IMR-90 (cell line): Measurements from ENCODE around the gene MYBPHL. TPM values are rescaled to one million over a fixed set of nuclear protein-coding genes. Genes with fewer than 3 reads are reported as not detected.

Source experiments
- ATAC-seq: fragments of 200-7000 bp; cut with Tn5 transposase; 2 replicates; pipeline ENCODE4 v1.9.1; 2020; ENCODE audit warnings: low read depth, mild to moderate bottlenecking, moderate library complexity
- BruUV-seq: library from RNA; stranded (reverse); fragments of 400-500 nt; replicated peaks from 2 replicates; lab custom pipeline; 2021; lab: Mats Ljungman, UMichigan
- CTCF ChIA-PET: fragments of 300-600 bp; formaldehyde crosslinking; extraction: SDS; loops from one replicate; lab custom pipeline; 2021; ENCODE audit warnings: antibody characterized with exemption; lab: Yijun Ruan, JAX
- POLR2A ChIA-PET: fragments of 300-600 bp; sonication (Branson Sonifier 250); formaldehyde crosslinking; loops from one replicate; lab custom pipeline; 2022; ENCODE audit warnings: antibody characterized with exemption; ENCODE audit not compliant: unreplicated experiment; lab: Charles Lee
- DNase-seq: peaks from one replicate; pipeline ENCODE4 v3.0.0; 2013
- H2AFZ ChIP-seq: replicated peaks from 2 replicates; pipeline ENCODE3; 2013; ENCODE audit warnings: low read length, mild to moderate bottlenecking; ENCODE audit not compliant: poor library complexity
- H2AK5ac ChIP-seq: 2 replicates; pipeline ENCODE4 v1.6.1; 2013; ENCODE audit warnings: low read depth, low read length, inconsistent platforms
- H2AK9ac ChIP-seq: replicated peaks from 2 replicates; pipeline ENCODE3; 2013; ENCODE audit warnings: mild to moderate bottlenecking, low read depth, low read length, moderate library complexity; ENCODE audit not compliant: poor library complexity
- H2BK120ac ChIP-seq: 2 replicates; pipeline ENCODE4 v1.6.1; 2013; ENCODE audit warnings: low read depth, low read length, inconsistent platforms
- H2BK15ac ChIP-seq: 3 replicates; pipeline ENCODE4 v1.6.1; 2013; ENCODE audit warnings: low read depth, low read length, inconsistent platforms
- H2BK20ac ChIP-seq: 2 replicates; pipeline ENCODE4 v1.6.1; 2013; ENCODE audit warnings: low read depth, mild to moderate bottlenecking, inconsistent platforms, low read length, moderate library complexity
- H2BK5ac ChIP-seq: 2 replicates; pipeline ENCODE4 v1.6.1; 2013; ENCODE audit warnings: mild to moderate bottlenecking, low read depth, low read length, inconsistent platforms; ENCODE audit not compliant: poor library complexity, severe bottlenecking
- H3K14ac ChIP-seq: replicated peaks from 2 replicates; pipeline ENCODE4 v1.6.1; 2013; ENCODE audit warnings: low read depth, low read length, inconsistent platforms
- H3K18ac ChIP-seq: 2 replicates; pipeline ENCODE4 v1.6.1; 2013; ENCODE audit warnings: low read depth, low read length, control low read depth
- H3K23ac ChIP-seq: 2 replicates; pipeline ENCODE4 v1.6.1; 2013; ENCODE audit warnings: low read depth, low read length, inconsistent platforms
- H3K27ac ChIP-seq: 2 replicates; pipeline ENCODE4 v1.5.1; 2013; ENCODE audit warnings: mild to moderate bottlenecking, control low read depth, low read length; ENCODE audit not compliant: insufficient read depth
- H3K27me3 ChIP-seq: 2 replicates; pipeline ENCODE4 v1.6.1; 2013; ENCODE audit warnings: low read length; ENCODE audit not compliant: control insufficient read depth, insufficient read depth
- H3K36me3 ChIP-seq: 2 replicates; pipeline ENCODE4 v1.6.1; 2013; ENCODE audit warnings: low read length, mixed read lengths; ENCODE audit not compliant: control insufficient read depth, insufficient read depth
- H3K4ac ChIP-seq: 2 replicates; pipeline ENCODE4 v1.6.1; 2013; ENCODE audit warnings: low read depth, low read length, inconsistent platforms
- H3K4me1 ChIP-seq: 2 replicates; pipeline ENCODE4 v1.6.1; 2013; ENCODE audit warnings: low read length, mixed read lengths; ENCODE audit not compliant: control insufficient read depth, insufficient read depth
- H3K4me2 ChIP-seq: 2 replicates; pipeline ENCODE4 v1.6.1; 2013; ENCODE audit warnings: low read depth, mild to moderate bottlenecking, control low read depth, low read length, moderate library complexity
- H3K4me3 ChIP-seq: 2 replicates; pipeline ENCODE4 v1.5.1; 2013; ENCODE audit warnings: low read depth, mild to moderate bottlenecking, control low read depth, low read length, moderate library complexity; ENCODE audit not compliant: insufficient read depth
- H3K56ac ChIP-seq: 2 replicates; pipeline ENCODE4 v1.6.1; 2013; ENCODE audit warnings: low read length, inconsistent platforms; ENCODE audit not compliant: insufficient read depth; ENCODE audit errors: extremely low read depth
- H3K79me1 ChIP-seq, 2 experiments: 2 replicates each; pipeline ENCODE4 v1.6.1; 2013; ENCODE audit warnings: low read length in 2 of 2, inconsistent platforms in 1 of 2, low read depth in 1 of 2
- H3K9ac ChIP-seq: 2 replicates; pipeline ENCODE4 v1.6.1; 2013; ENCODE audit warnings: low read depth, low read length, control low read depth
- H3K9me1 ChIP-seq: 2 replicates; pipeline ENCODE4 v1.6.1; 2013; ENCODE audit warnings: low read length, inconsistent platforms; ENCODE audit not compliant: insufficient read depth
- H3K9me3 ChIP-seq: 2 replicates; pipeline ENCODE4 v1.6.1; 2013; ENCODE audit warnings: low read length; ENCODE audit not compliant: control insufficient read depth, insufficient read depth
- H4K20me1 ChIP-seq: 2 replicates; pipeline ENCODE4 v1.6.1; 2013; ENCODE audit warnings: low read length, inconsistent platforms; ENCODE audit not compliant: insufficient read depth
- H4K5ac ChIP-seq: 2 replicates; pipeline ENCODE4 v1.6.1; 2013; ENCODE audit warnings: mild to moderate bottlenecking, low read depth, low read length, control low read depth
- H4K8ac ChIP-seq, 2 experiments: 2 replicates each; pipeline ENCODE4 v1.6.1; 2013; ENCODE audit warnings: low read depth in 2 of 2, low read length in 2 of 2, control low read depth in 1 of 2, inconsistent platforms in 1 of 2
- H4K91ac ChIP-seq: 2 replicates; pipeline ENCODE4 v1.6.1; 2013; ENCODE audit warnings: low read depth, low read length, inconsistent platforms; ENCODE audit not compliant: insufficient read depth
- BHLHE40 ChIP-seq: fragments of 150-350 bp; IDR thresholded peaks from 2 replicates; pipeline ENCODE4 v1.6.1; 2016; ENCODE audit warnings: mild to moderate bottlenecking, low read depth, low read length
- CEBPB ChIP-seq: IDR thresholded peaks from 2 replicates; pipeline ENCODE4 v1.6.1; 2012; ENCODE audit warnings: low read depth, low read length, improper control_type of control experiment
- CHD1 ChIP-seq: IDR thresholded peaks from 2 replicates; pipeline ENCODE4 v1.6.1; 2012; ENCODE audit warnings: low read depth, low read length, improper control_type of control experiment
- CTCF ChIP-seq: conservative IDR thresholded peaks from 2 replicates; pipeline ENCODE4 v1.5.1; 2012; ENCODE audit warnings: mild to moderate bottlenecking, low read depth, low read length, improper control_type of control experiment
- FOS ChIP-seq: fragments of 150-350 bp; IDR thresholded peaks from 2 replicates; pipeline ENCODE4 v1.6.1; 2016; ENCODE audit warnings: low read depth, low read length
- MAFK ChIP-seq: IDR thresholded peaks from 2 replicates; pipeline ENCODE4 v1.6.1; 2012; ENCODE audit warnings: low read depth, low read length, improper control_type of control experiment
- MAZ ChIP-seq: IDR thresholded peaks from 2 replicates; pipeline ENCODE4 v1.6.1; 2012; ENCODE audit warnings: low read depth, mild to moderate bottlenecking, low read length, improper control_type of control experiment, moderate library complexity, borderline replicate concordance
- MXI1 ChIP-seq: IDR thresholded peaks from 2 replicates; pipeline ENCODE4 v1.6.1; 2012; ENCODE audit warnings: low read depth, mild to moderate bottlenecking, low read length, moderate library complexity, borderline replicate concordance
- NFE2L2 ChIP-seq: fragments of 150-350 bp; IDR thresholded peaks from 2 replicates; pipeline ENCODE4 v1.6.1; 2016; ENCODE audit warnings: low read depth, mild to moderate bottlenecking, low read length
- POLR2A ChIP-seq: IDR thresholded peaks from 2 replicates; pipeline ENCODE4 v1.6.1; 2012; ENCODE audit warnings: mild to moderate bottlenecking, low read depth, low read length
- RAD21 ChIP-seq: IDR thresholded peaks from 2 replicates; pipeline ENCODE4 v1.6.1; 2012; ENCODE audit warnings: low read length, improper control_type of control experiment
- RCOR1 ChIP-seq: IDR thresholded peaks from 2 replicates; pipeline ENCODE4 v1.6.1; 2012; ENCODE audit warnings: mild to moderate bottlenecking, low read length, improper control_type of control experiment; ENCODE audit not compliant: insufficient replicate concordance
- RFX5 ChIP-seq: IDR thresholded peaks from 2 replicates; pipeline ENCODE4 v1.8.0; 2012; ENCODE audit warnings: low read depth, mild to moderate bottlenecking, low read length, moderate library complexity
- SMC3 ChIP-seq: fragments of 150-350 bp; IDR thresholded peaks from 2 replicates; pipeline ENCODE4 v1.6.1; 2016; ENCODE audit warnings: low read depth, mild to moderate bottlenecking, antibody characterized with exemption, low read length, moderate library complexity
- WGBS, 2 experiments: methylation state at CpG; one replicate each; pipeline versions ENCODE4 v1.1.5 to v1.1.7; 2013; ENCODE audit warnings: missing lambda C conversion rate in 2 of 2; ENCODE audit not compliant: insufficient read length in 1 of 2; ENCODE audit errors: extremely low coverage in 2 of 2; 5-methylcytosine and 5-hydroxymethylcytosine counted together
- dilution Hi-C: fragments of 300-500 bp; cut with HindIII; formaldehyde crosslinking; loops from one replicate; pipeline ENCODE4 v1.14.3; 2018; ENCODE audit warnings: low sequenced_read_pairs; ENCODE audit not compliant: unreplicated experiment
- in situ Hi-C: fragments of 300-500 bp; cut with MboI; formaldehyde crosslinking; loops from 3 replicates; pipeline ENCODE4 v1.14.3; 2019; ENCODE audit warnings: low sequenced_read_pairs, inconsistent platforms, mixed read lengths
- intact Hi-C: fragments of 100-400 bp; cut with micrococcal nuclease; formaldehyde crosslinking; loops from 2 replicates; pipeline ENCODE4 v1.10.0; 2022
- polyA plus RNA-seq, 3 experiments: library from polyadenylated mRNA; depleted of rRNA; stranded (reverse); fragments of >200 nt; gene quantifications; 2 replicates each; pipeline ENCODE4 v1.2.3, GENCODE V29; 2012; ENCODE audit warnings: low replicate concordance in 1 of 3
- total RNA-seq: library from RNA; depleted of rRNA; stranded (reverse); fragments of >200 nt; gene quantifications from 2 replicates; pipeline ENCODE4 v1.2.3, GENCODE V29; 2012
- TF ChIP-seq, protein P1 (sequence below): fragments of 150-350 bp; IDR thresholded peaks from 2 replicates; pipeline ENCODE4 v1.6.1; 2017; ENCODE audit warnings: mild to moderate bottlenecking, antibody characterized with exemption, low read length, low read depth
- TF ChIP-seq, protein P2 (sequence below): fragments of 150-350 bp; IDR thresholded peaks from 2 replicates; pipeline ENCODE4 v1.6.1; 2016; ENCODE audit warnings: low read depth, mild to moderate bottlenecking, low read length, moderate library complexity, borderline replicate concordance

The MYBPHL gene
- total and polyA plus RNA-seq, 2 of the 4 experiments (the other 2 are of a cell fraction), result 0.07 TPM; not detected in 1

- H3K9me1 ChIP-seq, result no peaks in the 10 kb centered on the region; the same call in 1 of the 2 replicates
- ChIA-PET POLR2A (no interaction called here), CTCF (interaction anchor here (0.9 to 1.6 kb wide), 2 partner anchors 136 to 138 kb away, joined by 3 to 4 read pairs; no protein-coding TSS in a partner anchor)
- no peak overlapping the region for H3K56ac ChIP-seq
- intact Hi-C loops (loop anchor here (5.0 kb wide), 1 partner anchor 271 kb away; no protein-coding TSS in a partner anchor), dilution Hi-C loops (no loop called here), in situ Hi-C loops (loop anchor here (10.0 kb wide), 1 partner anchor 274 kb away; the partner anchor contains the start of gene GPR61)
- H3K4me1 ChIP-seq, result no peaks in the 10 kb centered on the region
- ATAC-seq (no peak), DNase-seq (no peak)
- H3K79me1 ChIP-seq, result no peaks in the 10 kb centered on the region
- H3K23ac ChIP-seq, result no peak overlapping the region
- H3K27me3 ChIP-seq, result no peaks in the 10 kb centered on the region
- H3K36me3 ChIP-seq, result no peaks in the 10 kb centered on the region
- no peaks in the 10 kb centered on the region for H4K20me1 ChIP-seq
- H3K4me3 ChIP-seq, result no peak overlapping the region
- no peak overlapping the region for H2AK9ac ChIP-seq
- no peak overlapping the region for H3K14ac ChIP-seq
- H2BK120ac ChIP-seq, result no peak overlapping the region
- no peak overlapping the region for H3K18ac ChIP-seq
- H4K91ac ChIP-seq, result no peak overlapping the region
- no peak overlapping the region for H3K4me2 ChIP-seq
- no peak overlapping the region for H2AK5ac ChIP-seq
- no peak for TF ChIP-seq CTCF
- TF ChIP-seq MAFK, result no peak
- TF ChIP-seq, protein P1, sequence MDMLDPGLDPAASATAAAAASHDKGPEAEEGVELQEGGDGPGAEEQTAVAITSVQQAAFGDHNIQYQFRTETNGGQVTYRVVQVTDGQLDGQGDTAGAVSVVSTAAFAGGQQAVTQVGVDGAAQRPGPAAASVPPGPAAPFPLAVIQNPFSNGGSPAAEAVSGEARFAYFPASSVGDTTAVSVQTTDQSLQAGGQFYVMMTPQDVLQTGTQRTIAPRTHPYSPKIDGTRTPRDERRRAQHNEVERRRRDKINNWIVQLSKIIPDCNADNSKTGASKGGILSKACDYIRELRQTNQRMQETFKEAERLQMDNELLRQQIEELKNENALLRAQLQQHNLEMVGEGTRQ, result no peak
- no peak for TF ChIP-seq POLR2A
- TF ChIP-seq FOS, result no peak
- no peak for TF ChIP-seq RCOR1
- TF ChIP-seq MAZ, result no peak
- TF ChIP-seq SMC3, result no peak
- TF ChIP-seq MXI1, result no peak
- no peak for TF ChIP-seq BHLHE40
- TF ChIP-seq CHD1, result no peak
- no peak for TF ChIP-seq NFE2L2
- TF ChIP-seq, protein P2, sequence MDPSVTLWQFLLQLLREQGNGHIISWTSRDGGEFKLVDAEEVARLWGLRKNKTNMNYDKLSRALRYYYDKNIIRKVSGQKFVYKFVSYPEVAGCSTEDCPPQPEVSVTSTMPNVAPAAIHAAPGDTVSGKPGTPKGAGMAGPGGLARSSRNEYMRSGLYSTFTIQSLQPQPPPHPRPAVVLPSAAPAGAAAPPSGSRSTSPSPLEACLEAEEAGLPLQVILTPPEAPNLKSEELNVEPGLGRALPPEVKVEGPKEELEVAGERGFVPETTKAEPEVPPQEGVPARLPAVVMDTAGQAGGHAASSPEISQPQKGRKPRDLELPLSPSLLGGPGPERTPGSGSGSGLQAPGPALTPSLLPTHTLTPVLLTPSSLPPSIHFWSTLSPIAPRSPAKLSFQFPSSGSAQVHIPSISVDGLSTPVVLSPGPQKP, result no peak
- no peak for TF ChIP-seq RAD21
- no peak for TF ChIP-seq CEBPB
- no peak for TF ChIP-seq RFX5
- no TSS peak for BruUV-seq
- no peaks in the 10 kb centered on the region for H3K9me3 ChIP-seq
- H4K8ac ChIP-seq, result no peak overlapping the region
- H2BK20ac ChIP-seq, result no peak overlapping the region
- H3K9ac ChIP-seq, result no peak overlapping the region
- no peak overlapping the region; the same call in 1 of the 2 replicates for H3K4ac ChIP-seq
- no peak overlapping the region for H4K5ac ChIP-seq
- 100% methylated on average over 2 of the region's 16 CpGs; no CpG with 5 or more reads in 1 of the 2 experiments for WGBS, 2 experiments
- no peak overlapping the region for H3K27ac ChIP-seq
- no peak overlapping the region for H2AFZ ChIP-seq
- no peak overlapping the region for H2BK5ac ChIP-seq
- no peak overlapping the region for H2BK15ac ChIP-seq
Observed at GRCh38 chr1:109261006-109261405, 45.8 kb downstream of the MYBPHL start.
